Right ventricle myocardium superior (tissue), 1 donor: Measurements from ENCODE around the gene ARHGEF37. TPM values are rescaled to one million over a fixed set of nuclear protein-coding genes. Genes with fewer than 3 reads are reported as not detected.
"Not testable (repeated sequence)": the region's sequence is repeated elsewhere in the genome, so short reads cannot be mapped to it uniquely, and the experiment has no call there.

Experiments used
- ATAC-seq: fragments of 200-7000 bp; cut with Tn5 transposase; one replicate; pipeline ENCODE4 v1.9.1; 2020; ENCODE audit warnings: mild to moderate bottlenecking; ENCODE audit not compliant: poor library complexity
- DNase-seq: peaks from one replicate; pipeline ENCODE4 v3.0.0-alpha.2; 2020
- intact Hi-C: fragments of 100-400 bp; cut with DNase I; formaldehyde crosslinking; loops from one replicate; pipeline ENCODE4 v1.11.2; 2022
- total RNA-seq: library from RNA; stranded (reverse); fragmentation: NEBNext Ultra II Directional; extraction: Animal tissue kit (Norgen Biotek cat#: 25700); gene quantifications from one replicate; pipeline ENCODE4 v1.2.1, GENCODE V29; 2021
- donor health status: DM: no; HTN: yes; CAD: no; lungs with severe emphysema.

The ARHGEF37 gene
- total RNA-seq, 1 donor from 2014 or later, result 32.9 TPM

- no peak for ATAC-seq
- no peak for DNase-seq
- intact Hi-C loops, result no loop called here
Observed at GRCh38 chr5:149594206-149594895, 13.1 kb downstream of the ARHGEF37 start.

GRCh38 chr5:149595105-149595504 is 13.8 kb downstream of the ARHGEF37 start:
- intact Hi-C loops, DNase-seq, ATAC-seq: not testable (repeated sequence)

- ATAC-seq (peak; percentile 45), DNase-seq (no peak)
- intact Hi-C loops, result no loop called here
Observed at GRCh38 chr5:149596712-149597111, 15.4 kb downstream of the ARHGEF37 start.

GRCh38 chr5:149597618-149598017 is 16.3 kb downstream of the ARHGEF37 start:
- no peak for ATAC-seq
- DNase-seq, result no peak
- intact Hi-C loops, result no loop called here

- not testable (repeated sequence) for ATAC-seq
Observed at GRCh38 chr5:149598234-149598633, 16.9 kb downstream of the ARHGEF37 start.

GRCh38 chr5:149598966-149599365 is 17.7 kb downstream of the ARHGEF37 start:
- intact Hi-C loops, result no loop called here
- ATAC-seq (no peak), DNase-seq (no peak)

More at GRCh38 chr5:149598234-149598633, 16.9 kb downstream of the ARHGEF37 start:
- intact Hi-C loops, DNase-seq: not testable (repeated sequence)

GRCh38 chr5:149599375-149599774 is 18.1 kb downstream of the ARHGEF37 start:
- no peak for DNase-seq
- intact Hi-C loops, result no loop called here
- no peak for ATAC-seq

GRCh38 chr5:149600932-149601331 is 19.6 kb downstream of the ARHGEF37 start:
- DNase-seq, result no peak
- ATAC-seq, result no peak
- intact Hi-C loops, result no loop called here

- intact Hi-C loops, result no loop called here
- no peak for DNase-seq
- ATAC-seq, result no peak
Observed at GRCh38 chr5:149603210-149603609, 21.9 kb downstream of the ARHGEF37 start.

GRCh38 chr5:149603920-149604319 is 22.6 kb downstream of the ARHGEF37 start:
- no peak for DNase-seq
- no peak for ATAC-seq
- intact Hi-C loops, result no loop called here

- no peak for DNase-seq
- no peak for ATAC-seq
- intact Hi-C loops, result no loop called here
Observed at GRCh38 chr5:149604321-149604720, 23.0 kb downstream of the ARHGEF37 start.

- intact Hi-C loops, result no loop called here
- no peak for DNase-seq
- ATAC-seq, result no peak
Observed at GRCh38 chr5:149605354-149605997, 24.2 kb downstream of the ARHGEF37 start.

GRCh38 chr5:149605998-149606724 is 24.9 kb downstream of the ARHGEF37 start:
- ATAC-seq, result peak; percentile 52
- DNase-seq, result no peak
- intact Hi-C loops, result no loop called here

GRCh38 chr5:149608936-149609545 is 27.7 kb downstream of the ARHGEF37 start:
- no peak for DNase-seq
- no peak for ATAC-seq
- intact Hi-C loops, result no loop called here

- intact Hi-C loops, result no loop called here
- no peak for DNase-seq
- ATAC-seq, result peak; percentile 40
Observed at GRCh38 chr5:149609640-149610219, 28.4 kb downstream of the ARHGEF37 start.

GRCh38 chr5:149610589-149611255 is 29.4 kb downstream of the ARHGEF37 start:
- intact Hi-C loops, result no loop called here
- ATAC-seq, result no peak

GRCh38 chr5:149611326-149611725 is 30.0 kb downstream of the ARHGEF37 start:
- ATAC-seq (peak; percentile 45), DNase-seq (peak; percentile 61)
- intact Hi-C loops, result no loop called here

More at GRCh38 chr5:149610589-149611255, 29.4 kb downstream of the ARHGEF37 start:
- no peak for DNase-seq
